IMR-90 (cell line): Measurements from ENCODE around the gene DENND6B. TPM values are rescaled to one million over a fixed set of nuclear protein-coding genes. Genes with fewer than 3 reads are reported as not detected.

ENCODE experiments used
- ATAC-seq: fragments of 200-7000 bp; cut with Tn5 transposase; 2 replicates; pipeline ENCODE4 v1.9.1; 2020; ENCODE audit warnings: low read depth, mild to moderate bottlenecking, moderate library complexity
- BruUV-seq: library from RNA; stranded (reverse); fragments of 400-500 nt; replicated peaks from 2 replicates; lab custom pipeline; 2021; lab: Mats Ljungman, UMichigan
- CTCF ChIA-PET: fragments of 300-600 bp; formaldehyde crosslinking; extraction: SDS; loops from one replicate; lab custom pipeline; 2021; ENCODE audit warnings: antibody characterized with exemption; lab: Yijun Ruan, JAX
- POLR2A ChIA-PET: fragments of 300-600 bp; sonication (Branson Sonifier 250); formaldehyde crosslinking; loops from one replicate; lab custom pipeline; 2022; ENCODE audit warnings: antibody characterized with exemption; ENCODE audit not compliant: unreplicated experiment; lab: Charles Lee
- DNase-seq: peaks from one replicate; pipeline ENCODE4 v3.0.0; 2013
- H2AFZ ChIP-seq: replicated peaks from 2 replicates; pipeline ENCODE3; 2013; ENCODE audit warnings: low read length, mild to moderate bottlenecking; ENCODE audit not compliant: poor library complexity
- H2AK5ac ChIP-seq: 2 replicates; pipeline ENCODE4 v1.6.1; 2013; ENCODE audit warnings: low read depth, low read length, inconsistent platforms
- H2AK9ac ChIP-seq: replicated peaks from 2 replicates; pipeline ENCODE3; 2013; ENCODE audit warnings: mild to moderate bottlenecking, low read depth, low read length, moderate library complexity; ENCODE audit not compliant: poor library complexity
- H2BK120ac ChIP-seq: 2 replicates; pipeline ENCODE4 v1.6.1; 2013; ENCODE audit warnings: low read depth, low read length, inconsistent platforms
- H2BK15ac ChIP-seq: 3 replicates; pipeline ENCODE4 v1.6.1; 2013; ENCODE audit warnings: low read depth, low read length, inconsistent platforms
- H2BK20ac ChIP-seq: 2 replicates; pipeline ENCODE4 v1.6.1; 2013; ENCODE audit warnings: low read depth, mild to moderate bottlenecking, inconsistent platforms, low read length, moderate library complexity
- H2BK5ac ChIP-seq: 2 replicates; pipeline ENCODE4 v1.6.1; 2013; ENCODE audit warnings: mild to moderate bottlenecking, low read depth, low read length, inconsistent platforms; ENCODE audit not compliant: poor library complexity, severe bottlenecking
- H3K14ac ChIP-seq: replicated peaks from 2 replicates; pipeline ENCODE4 v1.6.1; 2013; ENCODE audit warnings: low read depth, low read length, inconsistent platforms
- H3K18ac ChIP-seq: 2 replicates; pipeline ENCODE4 v1.6.1; 2013; ENCODE audit warnings: low read depth, low read length, control low read depth
- H3K23ac ChIP-seq: 2 replicates; pipeline ENCODE4 v1.6.1; 2013; ENCODE audit warnings: low read depth, low read length, inconsistent platforms
- H3K27ac ChIP-seq: 2 replicates; pipeline ENCODE4 v1.5.1; 2013; ENCODE audit warnings: mild to moderate bottlenecking, control low read depth, low read length; ENCODE audit not compliant: insufficient read depth
- H3K27me3 ChIP-seq: 2 replicates; pipeline ENCODE4 v1.6.1; 2013; ENCODE audit warnings: low read length; ENCODE audit not compliant: control insufficient read depth, insufficient read depth
- H3K36me3 ChIP-seq: 2 replicates; pipeline ENCODE4 v1.6.1; 2013; ENCODE audit warnings: low read length, mixed read lengths; ENCODE audit not compliant: control insufficient read depth, insufficient read depth
- H3K4ac ChIP-seq: 2 replicates; pipeline ENCODE4 v1.6.1; 2013; ENCODE audit warnings: low read depth, low read length, inconsistent platforms
- H3K4me1 ChIP-seq: 2 replicates; pipeline ENCODE4 v1.6.1; 2013; ENCODE audit warnings: low read length, mixed read lengths; ENCODE audit not compliant: control insufficient read depth, insufficient read depth
- H3K4me2 ChIP-seq: 2 replicates; pipeline ENCODE4 v1.6.1; 2013; ENCODE audit warnings: low read depth, mild to moderate bottlenecking, control low read depth, low read length, moderate library complexity
- H3K4me3 ChIP-seq: 2 replicates; pipeline ENCODE4 v1.5.1; 2013; ENCODE audit warnings: low read depth, mild to moderate bottlenecking, control low read depth, low read length, moderate library complexity; ENCODE audit not compliant: insufficient read depth
- H3K56ac ChIP-seq: 2 replicates; pipeline ENCODE4 v1.6.1; 2013; ENCODE audit warnings: low read length, inconsistent platforms; ENCODE audit not compliant: insufficient read depth; ENCODE audit errors: extremely low read depth
- H3K79me1 ChIP-seq, 2 experiments: 2 replicates each; pipeline ENCODE4 v1.6.1; 2013; ENCODE audit warnings: low read length in 2 of 2, inconsistent platforms in 1 of 2, low read depth in 1 of 2
- H3K9ac ChIP-seq: 2 replicates; pipeline ENCODE4 v1.6.1; 2013; ENCODE audit warnings: low read depth, low read length, control low read depth
- H3K9me1 ChIP-seq: 2 replicates; pipeline ENCODE4 v1.6.1; 2013; ENCODE audit warnings: low read length, inconsistent platforms; ENCODE audit not compliant: insufficient read depth
- H3K9me3 ChIP-seq: 2 replicates; pipeline ENCODE4 v1.6.1; 2013; ENCODE audit warnings: low read length; ENCODE audit not compliant: control insufficient read depth, insufficient read depth
- H4K20me1 ChIP-seq: 2 replicates; pipeline ENCODE4 v1.6.1; 2013; ENCODE audit warnings: low read length, inconsistent platforms; ENCODE audit not compliant: insufficient read depth
- H4K5ac ChIP-seq: 2 replicates; pipeline ENCODE4 v1.6.1; 2013; ENCODE audit warnings: mild to moderate bottlenecking, low read depth, low read length, control low read depth
- H4K8ac ChIP-seq, 2 experiments: 2 replicates each; pipeline ENCODE4 v1.6.1; 2013; ENCODE audit warnings: low read depth in 2 of 2, low read length in 2 of 2, control low read depth in 1 of 2, inconsistent platforms in 1 of 2
- H4K91ac ChIP-seq: 2 replicates; pipeline ENCODE4 v1.6.1; 2013; ENCODE audit warnings: low read depth, low read length, inconsistent platforms; ENCODE audit not compliant: insufficient read depth
- BHLHE40 ChIP-seq: fragments of 150-350 bp; IDR thresholded peaks from 2 replicates; pipeline ENCODE4 v1.6.1; 2016; ENCODE audit warnings: mild to moderate bottlenecking, low read depth, low read length
- CEBPB ChIP-seq: IDR thresholded peaks from 2 replicates; pipeline ENCODE4 v1.6.1; 2012; ENCODE audit warnings: low read depth, low read length, improper control_type of control experiment
- CHD1 ChIP-seq: IDR thresholded peaks from 2 replicates; pipeline ENCODE4 v1.6.1; 2012; ENCODE audit warnings: low read depth, low read length, improper control_type of control experiment
- CTCF ChIP-seq: conservative IDR thresholded peaks from 2 replicates; pipeline ENCODE4 v1.5.1; 2012; ENCODE audit warnings: mild to moderate bottlenecking, low read depth, low read length, improper control_type of control experiment
- FOS ChIP-seq: fragments of 150-350 bp; IDR thresholded peaks from 2 replicates; pipeline ENCODE4 v1.6.1; 2016; ENCODE audit warnings: low read depth, low read length
- MAZ ChIP-seq: IDR thresholded peaks from 2 replicates; pipeline ENCODE4 v1.6.1; 2012; ENCODE audit warnings: low read depth, mild to moderate bottlenecking, low read length, improper control_type of control experiment, moderate library complexity, borderline replicate concordance
- WGBS, 2 experiments: methylation state at CpG; one replicate each; pipeline versions ENCODE4 v1.1.5 to v1.1.7; 2013; ENCODE audit warnings: missing lambda C conversion rate in 2 of 2; ENCODE audit not compliant: insufficient read length in 1 of 2; ENCODE audit errors: extremely low coverage in 2 of 2; 5-methylcytosine and 5-hydroxymethylcytosine counted together
- dilution Hi-C: fragments of 300-500 bp; cut with HindIII; formaldehyde crosslinking; loops from one replicate; pipeline ENCODE4 v1.14.3; 2018; ENCODE audit warnings: low sequenced_read_pairs; ENCODE audit not compliant: unreplicated experiment
- in situ Hi-C: fragments of 300-500 bp; cut with MboI; formaldehyde crosslinking; loops from 3 replicates; pipeline ENCODE4 v1.14.3; 2019; ENCODE audit warnings: low sequenced_read_pairs, inconsistent platforms, mixed read lengths
- intact Hi-C: fragments of 100-400 bp; cut with micrococcal nuclease; formaldehyde crosslinking; loops from 2 replicates; pipeline ENCODE4 v1.10.0; 2022
- polyA plus RNA-seq, 3 experiments: library from polyadenylated mRNA; depleted of rRNA; stranded (reverse); fragments of >200 nt; gene quantifications; 2 replicates each; pipeline ENCODE4 v1.2.3, GENCODE V29; 2012; ENCODE audit warnings: low replicate concordance in 1 of 3
- total RNA-seq: library from RNA; depleted of rRNA; stranded (reverse); fragments of >200 nt; gene quantifications from 2 replicates; pipeline ENCODE4 v1.2.3, GENCODE V29; 2012

DENND6B gene
- total and polyA plus RNA-seq, 2 of the 4 experiments (the other 2 are of a cell fraction): 0.36 to 4.9 TPM

GRCh38 chr22:50271519-50271970, 55.3 kb downstream of the DENND6B start:
- Histone ChIP-seq H3K36me3 (peaks cover 25% of the 10 kb centered on the region), H2BK15ac (no peak overlapping the region), H2AK9ac (peak overlapping the region; percentile 74), H3K4me1 (peaks cover 13% of the 10 kb centered on the region), H3K56ac (no peak overlapping the region), H2BK5ac (no peak overlapping the region), H4K5ac (no peak overlapping the region), H3K14ac (no peak overlapping the region), H4K91ac (no peak overlapping the region), H3K27ac (no peak overlapping the region), H2BK120ac (no peak overlapping the region), H3K27me3 (no peaks in the 10 kb centered on the region), H3K4ac (no peak overlapping the region), H2AFZ (peak overlapping the region; percentile 68), H3K9ac (no peak overlapping the region), H3K4me2 (peak overlapping the region; percentile 13; the same call in 1 of the 2 replicates), H2BK20ac (no peak overlapping the region), H3K18ac (no peak overlapping the region), H4K8ac (no peak overlapping the region), H4K20me1 (peaks cover 44% of the 10 kb centered on the region), H3K9me1 (no peaks in the 10 kb centered on the region), H3K4me3 (no peak overlapping the region), H3K23ac (no peak overlapping the region), H2AK5ac (no peak overlapping the region), H3K79me1 (peaks cover 0 to 16% of the 10 kb centered on the region in 2 experiments; a peak in 1 of 4 replicates), H3K9me3 (no peaks in the 10 kb centered on the region)
- WGBS, 2 experiments: 0% methylated on average over 4 of the region's 45 CpGs; no CpG with 5 or more reads in 1 of the 2 experiments
- intact Hi-C loops (loop anchor here (2.0 to 5.0 kb wide), 2 partner anchors 36 to 55 kb away; partner anchors contain the start of genes DENND6B and PLXNB2), in situ Hi-C loops (loop anchor here (10.0 kb wide), 1 partner anchor 53 kb away; the partner anchor contains the start of gene DENND6B), dilution Hi-C loops (no loop called here)
- ATAC-seq (peak; percentile 52), DNase-seq (peak; percentile 38)
- ChIA-PET POLR2A (interaction anchor here (0.6 kb wide), 1 partner anchor 352 kb away, joined by 4 read pairs; no protein-coding TSS in a partner anchor), CTCF (no interaction called here)
- TF ChIP-seq CHD1 (no peak), BHLHE40 (no peak), FOS (no peak), CTCF (peak; percentile 45), CEBPB (no peak), MAZ (peak; percentile 76; the same call in 1 of the 2 replicates)
- BruUV-seq: no TSS peak
